Fibroblast of lung (primary cell): ENCODE results near the gene VCAN. TPM values are rescaled to one million over a fixed set of nuclear protein-coding genes. Genes with fewer than 3 reads are reported as not detected.
A peak's percentile ranks its signal among the peaks of the same experiment; 100 is the strongest.

Source experiments
- DNase-seq, 2 donors: peaks; one replicate each; pipeline versions ENCODE4 v3.0.0 to v3.0.0-alpha.2; 2010; ENCODE audit warnings: low read depth in 2 of 2
- H2AFZ ChIP-seq: 2 replicates; pipeline ENCODE4 v1.5.1; 2012; ENCODE audit warnings: low read length, control low read depth, inconsistent platforms
- H3K27ac ChIP-seq: 2 replicates; pipeline ENCODE4 v1.5.1; 2011; ENCODE audit warnings: low read length, control low read depth; ENCODE audit not compliant: insufficient read depth
- H3K27me3 ChIP-seq: 2 replicates; pipeline ENCODE4 v1.5.1; 2011; ENCODE audit warnings: mild to moderate bottlenecking, low read length; ENCODE audit not compliant: control insufficient read depth, insufficient read depth
- H3K36me3 ChIP-seq: 2 replicates; pipeline ENCODE4 v1.5.1; 2011; ENCODE audit warnings: low read length; ENCODE audit not compliant: control insufficient read depth, insufficient read depth
- H3K4me1 ChIP-seq: 2 replicates; pipeline ENCODE4 v1.5.1; 2011; ENCODE audit warnings: low read length; ENCODE audit not compliant: control insufficient read depth, insufficient read depth; ENCODE audit errors: extremely low read depth
- H3K4me2 ChIP-seq: 2 replicates; pipeline ENCODE4 v1.5.1; 2011; ENCODE audit warnings: low read length, control low read depth; ENCODE audit not compliant: insufficient read depth; ENCODE audit errors: extremely low read depth
- H3K4me3 ChIP-seq, 4 experiments: fragments of 200-600 bp in 1 of 4; sonication (generic) in 1 of 4; replicated peaks in 1 of 4; 2 replicates each; pipeline ENCODE4 v1.5.1; 2011 to 2016; ENCODE audit warnings: low read length in 4 of 4, low read depth in 3 of 4, mild to moderate bottlenecking in 3 of 4, control low read depth in 2 of 4, inconsistent platforms in 1 of 4, mixed read lengths in 1 of 4; ENCODE audit not compliant: insufficient read depth in 1 of 4; ENCODE audit errors: control extremely low read depth in 1 of 4
- H3K79me2 ChIP-seq: 2 replicates; pipeline ENCODE4 v1.5.1; 2012; ENCODE audit warnings: mild to moderate bottlenecking, low read length, inconsistent platforms; ENCODE audit not compliant: control insufficient read depth, insufficient read depth
- H3K9ac ChIP-seq: 2 replicates; pipeline ENCODE4 v1.5.1; 2011; ENCODE audit warnings: mild to moderate bottlenecking, low read length, control low read depth; ENCODE audit not compliant: insufficient read depth
- H3K9me3 ChIP-seq: 2 replicates; pipeline ENCODE4 v1.5.1; 2012; ENCODE audit warnings: low read depth, low read length; ENCODE audit not compliant: control insufficient read depth, insufficient read depth
- H4K20me1 ChIP-seq: 2 replicates; pipeline ENCODE4 v1.5.1; 2011; ENCODE audit warnings: low read length; ENCODE audit not compliant: control insufficient read depth, insufficient read depth; ENCODE audit errors: extremely low read depth
- EZH2 ChIP-seq: IDR thresholded peaks from 2 replicates; pipeline ENCODE4 v1.5.1; 2012; ENCODE audit warnings: low read length, control low read depth, mild to moderate bottlenecking; ENCODE audit errors: missing control alignments
- polyA plus RNA-seq, 2 donors: library from polyadenylated mRNA; depleted of rRNA in 1 of 2; stranded (reverse) in 1 of 2; unstranded in 1 of 2; fragments of >200 nt; gene quantifications; 2 replicates each; pipeline ENCODE4 v1.2.1, GENCODE V29; 2011 to 2012; ENCODE audit warnings: missing spikeins in 1 of 2
- total RNA-seq: library from RNA; depleted of rRNA; stranded (reverse); fragments of >200 nt; gene quantifications from 2 replicates; pipeline ENCODE4 v1.2.1, GENCODE V29; 2014
- TF ChIP-seq, protein P1 (sequence below), 2 donors: IDR thresholded peaks in 1 of 2; conservative IDR thresholded peaks in 1 of 2; 1 replicate in 1 of 2; 2 replicates in 1 of 2; pipeline ENCODE4 v1.5.1; 2011 to 2012; ENCODE audit warnings: low read length in 2 of 2, control low read depth in 1 of 2, inconsistent platforms in 1 of 2, low read depth in 1 of 2, mild to moderate bottlenecking in 1 of 2

The VCAN gene
- total and polyA plus RNA-seq, 2 donors (not counting 1 experiment from before 2014, with no cell fraction given), result 51.9 to 227 TPM

DNA sequence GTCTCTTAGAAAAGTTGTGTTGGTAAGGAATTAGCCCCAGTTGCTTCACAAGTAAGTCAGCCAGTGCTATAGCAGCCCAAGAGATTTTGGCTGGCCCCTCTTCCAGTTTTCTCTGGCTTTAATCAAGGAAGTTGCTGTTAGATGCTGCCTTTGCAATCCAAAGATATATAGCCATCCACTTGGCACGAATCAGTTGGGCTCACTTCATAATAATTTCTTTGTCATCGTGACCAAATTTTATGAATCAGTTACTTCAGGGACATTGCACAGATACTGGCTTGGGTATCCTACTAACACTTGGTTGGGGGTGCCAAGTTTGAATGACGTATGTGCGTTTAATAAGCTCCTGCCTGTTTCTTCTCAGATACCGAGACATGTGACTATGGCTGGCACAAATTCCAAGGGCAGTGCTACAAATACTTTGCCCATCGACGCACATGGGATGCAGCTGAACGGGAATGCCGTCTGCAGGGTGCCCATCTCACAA lies 81.5 kb downstream of the VCAN start:
- Histone ChIP-seq H2AFZ (no peak overlapping the region), H3K27me3 (no peaks in the 10 kb centered on the region), H3K79me2 (no peaks in the 10 kb centered on the region), H3K4me1 (peaks cover 10% of the 10 kb centered on the region), H3K4me2 (no peak overlapping the region), H3K9me3 (no peaks in the 10 kb centered on the region), H3K9ac (no peak overlapping the region), H4K20me1 (no peaks in the 10 kb centered on the region), H3K4me3 (no peak overlapping the region), H3K27ac (no peak overlapping the region), H3K36me3 (no peaks in the 10 kb centered on the region)
- TF ChIP-seq EZH2, result no peak
- TF ChIP-seq, protein P1, sequence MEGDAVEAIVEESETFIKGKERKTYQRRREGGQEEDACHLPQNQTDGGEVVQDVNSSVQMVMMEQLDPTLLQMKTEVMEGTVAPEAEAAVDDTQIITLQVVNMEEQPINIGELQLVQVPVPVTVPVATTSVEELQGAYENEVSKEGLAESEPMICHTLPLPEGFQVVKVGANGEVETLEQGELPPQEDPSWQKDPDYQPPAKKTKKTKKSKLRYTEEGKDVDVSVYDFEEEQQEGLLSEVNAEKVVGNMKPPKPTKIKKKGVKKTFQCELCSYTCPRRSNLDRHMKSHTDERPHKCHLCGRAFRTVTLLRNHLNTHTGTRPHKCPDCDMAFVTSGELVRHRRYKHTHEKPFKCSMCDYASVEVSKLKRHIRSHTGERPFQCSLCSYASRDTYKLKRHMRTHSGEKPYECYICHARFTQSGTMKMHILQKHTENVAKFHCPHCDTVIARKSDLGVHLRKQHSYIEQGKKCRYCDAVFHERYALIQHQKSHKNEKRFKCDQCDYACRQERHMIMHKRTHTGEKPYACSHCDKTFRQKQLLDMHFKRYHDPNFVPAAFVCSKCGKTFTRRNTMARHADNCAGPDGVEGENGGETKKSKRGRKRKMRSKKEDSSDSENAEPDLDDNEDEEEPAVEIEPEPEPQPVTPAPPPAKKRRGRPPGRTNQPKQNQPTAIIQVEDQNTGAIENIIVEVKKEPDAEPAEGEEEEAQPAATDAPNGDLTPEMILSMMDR (conservative IDR thresholded peaks at IDR 0.05 in 1 of 2, IDR thresholded peaks at IDR 0.05 in 1 of 2; ENCODE audit: low read depth in 1 of 2, low read length in 2 of 2), result no peak
- DNase-seq, result peak; percentile 31 to 57

DNA sequence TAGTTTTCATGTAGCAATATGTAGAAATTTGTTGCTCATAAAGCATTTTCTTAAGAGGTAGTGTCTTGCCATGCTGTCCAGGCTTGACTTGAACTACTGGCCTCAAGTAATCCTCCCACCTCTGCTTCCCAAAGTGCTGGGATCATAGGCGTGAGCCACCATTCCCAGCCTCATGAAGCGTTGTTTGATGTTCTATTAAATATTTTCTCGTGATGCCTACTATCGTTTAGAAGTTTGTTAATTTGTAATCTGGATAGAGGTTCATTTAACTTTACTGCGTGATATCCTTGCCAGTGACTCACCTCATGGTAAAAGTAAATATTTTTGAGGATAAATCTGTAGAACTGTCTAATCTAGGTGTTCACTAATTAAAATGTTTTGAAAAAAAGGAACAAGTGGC lies 82.6 kb downstream of the VCAN start:
- no peaks in the 10 kb centered on the region for H3K9me3 ChIP-seq
- H3K4me1 ChIP-seq, result peaks cover 8% of the 10 kb centered on the region
- no peaks in the 10 kb centered on the region for H4K20me1 ChIP-seq
- no peak overlapping the region for H3K27ac ChIP-seq
- TF ChIP-seq, protein P1 (conservative IDR thresholded peaks at IDR 0.05 in 1 of 2, IDR thresholded peaks at IDR 0.05 in 1 of 2; ENCODE audit: low read depth in 1 of 2, low read length in 2 of 2), result no peak
- TF ChIP-seq EZH2, result no peak
- no peak overlapping the region for H3K9ac ChIP-seq
- no peaks in the 10 kb centered on the region for H3K36me3 ChIP-seq
- DNase-seq, result no peak
- no peaks in the 10 kb centered on the region for H3K79me2 ChIP-seq
- no peaks in the 10 kb centered on the region for H3K27me3 ChIP-seq
- no peak overlapping the region for H3K4me3 ChIP-seq
- H3K4me2 ChIP-seq, result no peak overlapping the region
- no peak overlapping the region for H2AFZ ChIP-seq

DNA sequence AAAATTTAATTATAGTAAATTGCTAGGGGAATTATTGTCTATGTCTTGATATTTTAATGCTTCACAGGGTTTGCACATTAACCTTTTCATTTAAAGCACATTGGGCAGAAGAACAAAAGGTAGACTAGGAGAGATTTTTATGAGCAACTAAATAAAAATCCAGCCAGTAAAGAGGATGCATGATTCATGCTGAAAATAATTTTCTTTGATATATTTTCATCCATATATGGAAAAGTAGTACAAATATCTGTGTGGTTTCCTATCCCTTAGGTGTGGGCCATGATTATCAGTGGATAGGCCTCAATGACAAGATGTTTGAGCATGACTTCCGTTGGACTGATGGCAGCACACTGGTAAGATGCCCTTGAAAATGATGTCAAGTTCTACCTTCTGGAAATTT lies 83.1 kb downstream of the VCAN start:
- no peaks in the 10 kb centered on the region for H4K20me1 ChIP-seq
- no peaks in the 10 kb centered on the region for H3K36me3 ChIP-seq
- H3K4me2 ChIP-seq, result no peak overlapping the region
- H3K9ac ChIP-seq, result no peak overlapping the region
- H3K9me3 ChIP-seq, result no peaks in the 10 kb centered on the region
- H3K4me3 ChIP-seq, result no peak overlapping the region
- peak in 1 of 2 donors; percentile 80 for DNase-seq
- H3K27ac ChIP-seq, result no peak overlapping the region
- no peaks in the 10 kb centered on the region for H3K79me2 ChIP-seq
- peaks cover 7% of the 10 kb centered on the region for H3K4me1 ChIP-seq
- H3K27me3 ChIP-seq, result no peaks in the 10 kb centered on the region
- no peak overlapping the region for H2AFZ ChIP-seq
- TF ChIP-seq, protein P1 (conservative IDR thresholded peaks at IDR 0.05 in 1 of 2, IDR thresholded peaks at IDR 0.05 in 1 of 2; ENCODE audit: low read depth in 1 of 2, low read length in 2 of 2), result no peak
- TF ChIP-seq EZH2, result no peak
